Neural cell (in vitro differentiated cells): ENCODE measurements around the gene GALNT3. TPM values are rescaled to one million over a fixed set of nuclear protein-coding genes. Genes with fewer than 3 reads are reported as not detected.

ENCODE experiments used
- H2AFZ ChIP-seq: fragments of 200-600, 300-800 bp; sonication (generic), shearing (Covaris generic); 2 replicates; pipeline ENCODE4 v1.6.0; 2014; ENCODE audit warnings: low read depth, mild to moderate bottlenecking, antibody characterized with exemption, low read length, moderate library complexity
- H3F3A ChIP-seq: fragments of 200-600 bp; shearing (Covaris generic); 2 replicates; pipeline ENCODE4 v1.6.1; 2016; ENCODE audit warnings: mild to moderate bottlenecking, moderate library complexity, mixed read lengths, antibody characterized with exemption, low read length; ENCODE audit not compliant: insufficient read depth, poor library complexity, severe bottlenecking
- H3K27ac ChIP-seq: fragments of 200-600, 300-800 bp; sonication (generic), shearing (Covaris generic); 2 replicates; pipeline ENCODE4 v1.5.1; 2014; ENCODE audit warnings: mild to moderate bottlenecking, low read length, moderate library complexity
- H3K27me3 ChIP-seq: fragments of 300-800, 200-600 bp; sonication (generic), shearing (Covaris generic); 2 replicates; pipeline ENCODE4 v1.6.0; 2014; ENCODE audit warnings: mild to moderate bottlenecking, low read depth, low read length, moderate library complexity; ENCODE audit not compliant: insufficient read depth
- H3K36me3 ChIP-seq: fragments of 300-800, 200-600 bp; sonication (generic), shearing (Covaris generic); 2 replicates; pipeline ENCODE4 v1.5.1; 2014; ENCODE audit warnings: mild to moderate bottlenecking, antibody characterized with exemption, low read length, moderate library complexity; ENCODE audit not compliant: insufficient read depth
- H3K4me2 ChIP-seq: fragments of 300-800, 200-600 bp; sonication (generic), shearing (Covaris generic); 2 replicates; pipeline ENCODE4 v1.6.0; 2014; ENCODE audit warnings: mild to moderate bottlenecking, low read length
- H3K4me3 ChIP-seq: fragments of 300-800, 200-600 bp; sonication (generic), shearing (Covaris generic); 2 replicates; pipeline ENCODE4 v1.5.1; 2014; ENCODE audit warnings: mild to moderate bottlenecking, low read length, moderate library complexity
- H3K79me2 ChIP-seq: fragments of 200-600 bp; shearing (Covaris generic); replicated peaks from 2 replicates; pipeline ENCODE4 v1.6.0; 2014; ENCODE audit warnings: mild to moderate bottlenecking, low read length, moderate library complexity; ENCODE audit not compliant: insufficient read depth
- H3K9ac ChIP-seq: fragments of 300-800, 200-600 bp; sonication (generic), shearing (Covaris generic); 2 replicates; pipeline ENCODE4 v1.6.1; 2016; ENCODE audit warnings: mild to moderate bottlenecking, low read length, mixed read lengths
- H3K9me2 ChIP-seq: fragments of 200-600 bp; shearing (Covaris generic); 2 replicates; pipeline ENCODE4 v1.6.1; 2016; ENCODE audit warnings: mild to moderate bottlenecking, low read length, mixed read lengths; ENCODE audit not compliant: insufficient read depth
- H3K9me3 ChIP-seq: fragments of 200-600, 300-800 bp; sonication (generic), shearing (Covaris generic); 2 replicates; pipeline ENCODE4 v1.6.1; 2016; ENCODE audit warnings: mild to moderate bottlenecking, mixed run types, low read length, moderate library complexity, mixed read lengths
- H4K20me1 ChIP-seq: fragments of 200-600 bp; shearing (Covaris generic); 2 replicates; pipeline ENCODE4 v1.6.1; 2016; ENCODE audit warnings: mild to moderate bottlenecking, mixed run types; ENCODE audit not compliant: insufficient read depth
- CTCF ChIP-seq: fragments of 450-650 bp; IDR thresholded peaks from 2 replicates; pipeline ENCODE4 v1.5.1; 2014; ENCODE audit warnings: antibody characterized with exemption, mild to moderate bottlenecking, moderate library complexity; ENCODE audit not compliant: poor library complexity, severe bottlenecking
- EP300 ChIP-seq: fragments of 450-650 bp; conservative IDR thresholded peaks from 2 replicates; pipeline ENCODE4 v1.6.1; 2014; ENCODE audit warnings: antibody characterized with exemption, mild to moderate bottlenecking, moderate library complexity; ENCODE audit not compliant: poor library complexity, severe bottlenecking
- EZH2 ChIP-seq: fragments of 200-600, 300-800 bp; shearing (Covaris generic), sonication (generic); IDR thresholded peaks from 2 replicates; pipeline ENCODE4 v1.6.1; 2014; ENCODE audit warnings: antibody characterized with exemption, low read length, borderline replicate concordance, mild to moderate bottlenecking; ENCODE audit not compliant: insufficient read depth, poor library complexity, severe bottlenecking
- MXI1 ChIP-seq: fragments of 450-650 bp; conservative IDR thresholded peaks from 2 replicates; pipeline ENCODE4 v1.6.1; 2014; ENCODE audit warnings: antibody characterized with exemption, mild to moderate bottlenecking; ENCODE audit not compliant: poor library complexity, severe bottlenecking
- POLR2AphosphoS5 ChIP-seq: IDR thresholded peaks from 2 replicates; pipeline ENCODE4 v1.6.1; 2012
- RAD21 ChIP-seq: fragments of 450-650 bp; conservative IDR thresholded peaks from 2 replicates; pipeline ENCODE4 v1.6.1; 2014; ENCODE audit warnings: antibody characterized with exemption, mild to moderate bottlenecking, moderate library complexity
- REST ChIP-seq: IDR thresholded peaks from 2 replicates; pipeline ENCODE4 v1.6.1; 2012; ENCODE audit warnings: borderline replicate concordance
- SMC3 ChIP-seq: fragments of 450-650 bp; conservative IDR thresholded peaks from 2 replicates; pipeline ENCODE4 v1.6.1; 2014; ENCODE audit warnings: antibody characterized with exemption, mild to moderate bottlenecking, moderate library complexity; ENCODE audit not compliant: poor library complexity
- TAF1 ChIP-seq: IDR thresholded peaks from 2 replicates; pipeline ENCODE4 v1.6.1; 2012; ENCODE audit warnings: low read depth
- polyA plus RNA-seq: library from polyadenylated mRNA; depleted of rRNA; stranded (reverse); fragments of >200 nt; gene quantifications from 2 replicates; pipeline ENCODE4 v1.2.3, GENCODE V29; 2014

The GALNT3 gene
- polyA plus RNA-seq, 1 donor from 2014 or later: 3.7 TPM

- Histone ChIP-seq H3K9me3 (no peaks in the 10 kb centered on the region), H3F3A (no peaks in the 10 kb centered on the region), H3K9ac (no peak overlapping the region), H3K4me2 (no peak overlapping the region), H3K36me3 (no peaks in the 10 kb centered on the region), H3K27ac (no peak overlapping the region), H3K9me2 (no peaks in the 10 kb centered on the region), H3K27me3 (peaks cover 45% of the 10 kb centered on the region), H2AFZ (no peak overlapping the region), H4K20me1 (no peaks in the 10 kb centered on the region), H3K79me2 (no peaks in the 10 kb centered on the region), H3K4me3 (no peak overlapping the region)
- TF ChIP-seq RAD21 (no peak), EP300 (no peak), REST (no peak), MXI1 (no peak), SMC3 (no peak), EZH2 (no peak), TAF1 (no peak), POLR2AphosphoS5 (no peak), CTCF (no peak)
These were observed 2.1 kb upstream of the GALNT3 start for GRCh38 chr2:165796129-165796528.

GRCh38 chr2:165795011-165795410 lies 964 bp upstream of the GALNT3 start:
- Histone ChIP-seq H3K27me3 (peaks cover 45% of the 10 kb centered on the region), H3K9me3 (no peaks in the 10 kb centered on the region), H3K27ac (no peak overlapping the region), H2AFZ (no peak overlapping the region), H3K9ac (no peak overlapping the region), H3K4me3 (no peak overlapping the region), H4K20me1 (no peaks in the 10 kb centered on the region), H3K79me2 (no peaks in the 10 kb centered on the region), H3K4me2 (no peak overlapping the region), H3K36me3 (no peaks in the 10 kb centered on the region), H3F3A (no peaks in the 10 kb centered on the region), H3K9me2 (no peaks in the 10 kb centered on the region)
- TF ChIP-seq CTCF (no peak), MXI1 (no peak), TAF1 (no peak), EZH2 (no peak), EP300 (no peak), RAD21 (no peak), POLR2AphosphoS5 (no peak), REST (no peak), SMC3 (no peak)
